AG10803 (cell line): ENCODE measurements around the gene FARS2.

ENCODE experiments used
- DNase-seq: peaks from one replicate; pipeline ENCODE4 v3.0.0; 2010; ENCODE audit warnings: low read depth
- H3K4me3 ChIP-seq: 2 replicates; pipeline ENCODE4 v1.5.1; 2011; ENCODE audit warnings: mild to moderate bottlenecking, low read length, control low read depth
- TF ChIP-seq, protein P1 (sequence below): conservative IDR thresholded peaks from 2 replicates; pipeline ENCODE4 v1.5.1; 2011; ENCODE audit warnings: mild to moderate bottlenecking, low read length, control low read depth, inconsistent platforms

Gene FARS2

DNA sequence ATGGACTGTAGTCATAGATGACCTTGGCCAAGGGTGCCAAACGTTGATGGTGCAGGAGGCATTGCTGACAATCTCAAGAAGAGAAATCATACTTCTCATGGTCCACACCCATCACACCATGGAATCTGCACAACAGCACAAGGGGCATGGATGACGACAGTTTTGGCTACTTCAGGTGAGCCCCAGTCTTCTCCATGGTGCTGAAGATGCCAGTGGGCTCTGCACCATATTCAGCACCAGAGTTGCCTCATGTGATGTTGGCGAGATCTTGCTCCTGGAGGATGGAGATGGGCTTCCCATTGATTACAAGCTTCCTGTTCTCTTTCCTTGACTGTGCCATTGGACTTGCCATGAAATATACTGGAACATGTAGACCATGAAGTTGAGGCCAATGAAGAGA lies 556.6 kb downstream of the FARS2 start:
- no peak overlapping the region for H3K4me3 ChIP-seq
- TF ChIP-seq, protein P1, sequence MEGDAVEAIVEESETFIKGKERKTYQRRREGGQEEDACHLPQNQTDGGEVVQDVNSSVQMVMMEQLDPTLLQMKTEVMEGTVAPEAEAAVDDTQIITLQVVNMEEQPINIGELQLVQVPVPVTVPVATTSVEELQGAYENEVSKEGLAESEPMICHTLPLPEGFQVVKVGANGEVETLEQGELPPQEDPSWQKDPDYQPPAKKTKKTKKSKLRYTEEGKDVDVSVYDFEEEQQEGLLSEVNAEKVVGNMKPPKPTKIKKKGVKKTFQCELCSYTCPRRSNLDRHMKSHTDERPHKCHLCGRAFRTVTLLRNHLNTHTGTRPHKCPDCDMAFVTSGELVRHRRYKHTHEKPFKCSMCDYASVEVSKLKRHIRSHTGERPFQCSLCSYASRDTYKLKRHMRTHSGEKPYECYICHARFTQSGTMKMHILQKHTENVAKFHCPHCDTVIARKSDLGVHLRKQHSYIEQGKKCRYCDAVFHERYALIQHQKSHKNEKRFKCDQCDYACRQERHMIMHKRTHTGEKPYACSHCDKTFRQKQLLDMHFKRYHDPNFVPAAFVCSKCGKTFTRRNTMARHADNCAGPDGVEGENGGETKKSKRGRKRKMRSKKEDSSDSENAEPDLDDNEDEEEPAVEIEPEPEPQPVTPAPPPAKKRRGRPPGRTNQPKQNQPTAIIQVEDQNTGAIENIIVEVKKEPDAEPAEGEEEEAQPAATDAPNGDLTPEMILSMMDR: no peak
- DNase-seq: no peak

DNA sequence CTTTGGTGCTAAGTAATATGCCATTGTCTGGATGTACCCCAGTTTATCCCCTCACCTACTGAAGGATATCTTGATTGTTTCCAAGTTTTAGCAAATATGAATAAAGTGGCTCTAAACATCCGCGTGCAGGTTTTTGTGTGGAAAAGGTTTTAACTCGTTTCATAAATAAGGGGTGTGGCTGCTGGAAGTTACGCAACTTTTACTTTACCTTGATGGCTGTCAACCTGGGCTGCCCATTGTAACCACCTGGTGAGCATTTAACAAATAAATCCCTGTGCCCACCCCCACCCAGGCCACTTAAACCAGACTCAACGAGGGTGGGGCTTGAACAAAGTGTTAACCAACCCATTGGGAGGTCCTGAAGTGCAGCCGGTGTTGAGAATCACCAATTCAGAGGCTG lies 557.6 kb downstream of the FARS2 start:
- no peak overlapping the region for H3K4me3 ChIP-seq
- TF ChIP-seq, protein P1: no peak
- no peak for DNase-seq
